K562 (cell line): Measurements from ENCODE around the gene ZFPM1. TPM values are rescaled to one million over a fixed set of nuclear protein-coding genes. Genes with fewer than 3 reads are reported as not detected.

ENCODE experiments used
- BDP1 ChIP-seq: IDR thresholded peaks from 3 replicates; pipeline ENCODE4 v1.6.1; 2011; ENCODE audit not compliant: insufficient read length, insufficient read depth
- HDAC2 ChIP-seq: fragments of 450-650 bp; IDR thresholded peaks from 2 replicates; pipeline ENCODE4 v1.6.1; 2016; ENCODE audit warnings: mild to moderate bottlenecking
- IFI16 ChIP-seq: fragments of 250-450 bp; sonication (Bioruptor Pico); IDR thresholded peaks from 2 replicates; pipeline ENCODE4 v2.1.2; 2022; ENCODE audit warnings: mild to moderate bottlenecking, inconsistent platforms
- KDM2B ChIP-seq: fragments of 250-450 bp; sonication (Bioruptor Pico); IDR thresholded peaks from 2 replicates; pipeline ENCODE4 v1.8.0; 2021; ENCODE audit warnings: mild to moderate bottlenecking, moderate library complexity
- ZNF184 ChIP-seq: sonication (generic); formaldehyde crosslinking; IDR thresholded peaks from 2 replicates; pipeline ENCODE4 v1.5.0; 2020; ENCODE audit warnings: missing genetic modification reagents
- polyA plus RNA-seq, 8 experiments: library from polyadenylated mRNA; depleted of rRNA in 4 of 8; stranded (reverse) in 5 of 8; unstranded in 3 of 8; fragments of >200 nt; fragmentation: Nextera tagmentation in 2 of 8; fragmentation: Illumina TruSeq in 1 of 8; extraction: Ambion mirVana in 2 of 8; extraction: Trizol in 1 of 8; gene quantifications; 2 replicates each; pipeline versions ENCODE4 v1.2.1 to v1.2.3, GENCODE V29; 2011 to 2014; ENCODE audit warnings: inconsistent platforms in 1 of 8, missing spikeins in 1 of 8
- total RNA-seq, 7 experiments: library from RNA; depleted of rRNA in 6 of 7; stranded (reverse); fragments of >200 nt in 6 of 7; fragmentation: Illumina TruSeq in 2 of 7; extraction: Trizol in 2 of 7; gene quantifications; 2 replicates each; pipeline versions ENCODE4 v1.2.1 to v1.2.3, GENCODE V29; 2011 to 2021; ENCODE audit warnings: low replicate concordance in 1 of 7
- TF ChIP-seq, protein P1 (sequence below), 2 experiments: fragments of 450-650 bp; formaldehyde crosslinking in 1 of 2; IDR thresholded peaks; 2 replicates each; pipeline versions ENCODE4 v1.4.0 to v1.6.1; 2014 to 2020; ENCODE audit warnings: mild to moderate bottlenecking in 2 of 2, borderline replicate concordance in 1 of 2, low read depth in 1 of 2
- TF ChIP-seq, protein P2 (sequence below): sonication (generic); formaldehyde crosslinking; IDR thresholded peaks from 2 replicates; pipeline ENCODE4 v1.4.0; 2020; ENCODE audit warnings: mild to moderate bottlenecking, missing genetic modification reagents
- TF ChIP-seq, protein P3 (sequence below), 2 experiments: fragments of 250-450 bp in 1 of 2; fragments of 450-650 bp in 1 of 2; sonication (Bioruptor Pico) in 1 of 2; IDR thresholded peaks; 2 replicates each; pipeline versions ENCODE4 v1.6.1 to v1.8.0; 2016 to 2021; ENCODE audit warnings: mild to moderate bottlenecking in 2 of 2, moderate library complexity in 2 of 2, missing compliant biosample characterization in 1 of 2, missing genetic modification characterization in 1 of 2
- TF ChIP-seq, protein P4 (sequence below): fragments of 250-450 bp; sonication (Bioruptor Pico); IDR thresholded peaks from 2 replicates; pipeline ENCODE4 v1.4.0; 2020; ENCODE audit warnings: borderline replicate concordance

The ZFPM1 gene
- total and polyA plus RNA-seq, 9 of the 15 experiments (the other 6 are each of a cell fraction or from before 2014, with no cell fraction given): 0.03 to 35.9 (median 1.4) TPM

GRCh38 chr16:88455610-88456355 is 2.7 kb downstream of the ZFPM1 start (continued):
- TF ChIP-seq, protein P1, sequence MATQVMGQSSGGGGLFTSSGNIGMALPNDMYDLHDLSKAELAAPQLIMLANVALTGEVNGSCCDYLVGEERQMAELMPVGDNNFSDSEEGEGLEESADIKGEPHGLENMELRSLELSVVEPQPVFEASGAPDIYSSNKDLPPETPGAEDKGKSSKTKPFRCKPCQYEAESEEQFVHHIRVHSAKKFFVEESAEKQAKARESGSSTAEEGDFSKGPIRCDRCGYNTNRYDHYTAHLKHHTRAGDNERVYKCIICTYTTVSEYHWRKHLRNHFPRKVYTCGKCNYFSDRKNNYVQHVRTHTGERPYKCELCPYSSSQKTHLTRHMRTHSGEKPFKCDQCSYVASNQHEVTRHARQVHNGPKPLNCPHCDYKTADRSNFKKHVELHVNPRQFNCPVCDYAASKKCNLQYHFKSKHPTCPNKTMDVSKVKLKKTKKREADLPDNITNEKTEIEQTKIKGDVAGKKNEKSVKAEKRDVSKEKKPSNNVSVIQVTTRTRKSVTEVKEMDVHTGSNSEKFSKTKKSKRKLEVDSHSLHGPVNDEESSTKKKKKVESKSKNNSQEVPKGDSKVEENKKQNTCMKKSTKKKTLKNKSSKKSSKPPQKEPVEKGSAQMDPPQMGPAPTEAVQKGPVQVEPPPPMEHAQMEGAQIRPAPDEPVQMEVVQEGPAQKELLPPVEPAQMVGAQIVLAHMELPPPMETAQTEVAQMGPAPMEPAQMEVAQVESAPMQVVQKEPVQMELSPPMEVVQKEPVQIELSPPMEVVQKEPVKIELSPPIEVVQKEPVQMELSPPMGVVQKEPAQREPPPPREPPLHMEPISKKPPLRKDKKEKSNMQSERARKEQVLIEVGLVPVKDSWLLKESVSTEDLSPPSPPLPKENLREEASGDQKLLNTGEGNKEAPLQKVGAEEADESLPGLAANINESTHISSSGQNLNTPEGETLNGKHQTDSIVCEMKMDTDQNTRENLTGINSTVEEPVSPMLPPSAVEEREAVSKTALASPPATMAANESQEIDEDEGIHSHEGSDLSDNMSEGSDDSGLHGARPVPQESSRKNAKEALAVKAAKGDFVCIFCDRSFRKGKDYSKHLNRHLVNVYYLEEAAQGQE (IDR thresholded peaks at IDR 0.05; ENCODE audit: borderline replicate concordance): peak; percentile 17; the same call in 1 of the 2 replicates
- TF ChIP-seq, protein P1 (CRISPR knock-in tag; IDR thresholded peaks at IDR 0.05; ENCODE audit: low read depth): no peak
- TF ChIP-seq, protein P2, sequence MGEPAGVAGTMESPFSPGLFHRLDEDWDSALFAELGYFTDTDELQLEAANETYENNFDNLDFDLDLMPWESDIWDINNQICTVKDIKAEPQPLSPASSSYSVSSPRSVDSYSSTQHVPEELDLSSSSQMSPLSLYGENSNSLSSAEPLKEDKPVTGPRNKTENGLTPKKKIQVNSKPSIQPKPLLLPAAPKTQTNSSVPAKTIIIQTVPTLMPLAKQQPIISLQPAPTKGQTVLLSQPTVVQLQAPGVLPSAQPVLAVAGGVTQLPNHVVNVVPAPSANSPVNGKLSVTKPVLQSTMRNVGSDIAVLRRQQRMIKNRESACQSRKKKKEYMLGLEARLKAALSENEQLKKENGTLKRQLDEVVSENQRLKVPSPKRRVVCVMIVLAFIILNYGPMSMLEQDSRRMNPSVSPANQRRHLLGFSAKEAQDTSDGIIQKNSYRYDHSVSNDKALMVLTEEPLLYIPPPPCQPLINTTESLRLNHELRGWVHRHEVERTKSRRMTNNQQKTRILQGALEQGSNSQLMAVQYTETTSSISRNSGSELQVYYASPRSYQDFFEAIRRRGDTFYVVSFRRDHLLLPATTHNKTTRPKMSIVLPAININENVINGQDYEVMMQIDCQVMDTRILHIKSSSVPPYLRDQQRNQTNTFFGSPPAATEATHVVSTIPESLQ (CRISPR knock-in tag): no peak
- TF ChIP-seq IFI16 (CRISPR knock-in tag) (no peak), BDP1 (no peak), KDM2B (CRISPR knock-in tag) (0 out of 2 replicates have a peak, but pooled peaks have one; percentile 80), HDAC2 (0 out of 2 replicates have a peak, but pooled peaks have one; percentile 64), ZNF184 (CRISPR knock-in tag) (no peak)
- TF ChIP-seq, protein P3, sequence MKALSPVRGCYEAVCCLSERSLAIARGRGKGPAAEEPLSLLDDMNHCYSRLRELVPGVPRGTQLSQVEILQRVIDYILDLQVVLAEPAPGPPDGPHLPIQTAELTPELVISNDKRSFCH (CRISPR knock-in tag; IDR thresholded peaks at IDR 0.05): no peak
- TF ChIP-seq, protein P3 (tag; IDR thresholded peaks at IDR 0.05): peak; percentile 47; the same call in 1 of the 2 replicates
- TF ChIP-seq, protein P4, sequence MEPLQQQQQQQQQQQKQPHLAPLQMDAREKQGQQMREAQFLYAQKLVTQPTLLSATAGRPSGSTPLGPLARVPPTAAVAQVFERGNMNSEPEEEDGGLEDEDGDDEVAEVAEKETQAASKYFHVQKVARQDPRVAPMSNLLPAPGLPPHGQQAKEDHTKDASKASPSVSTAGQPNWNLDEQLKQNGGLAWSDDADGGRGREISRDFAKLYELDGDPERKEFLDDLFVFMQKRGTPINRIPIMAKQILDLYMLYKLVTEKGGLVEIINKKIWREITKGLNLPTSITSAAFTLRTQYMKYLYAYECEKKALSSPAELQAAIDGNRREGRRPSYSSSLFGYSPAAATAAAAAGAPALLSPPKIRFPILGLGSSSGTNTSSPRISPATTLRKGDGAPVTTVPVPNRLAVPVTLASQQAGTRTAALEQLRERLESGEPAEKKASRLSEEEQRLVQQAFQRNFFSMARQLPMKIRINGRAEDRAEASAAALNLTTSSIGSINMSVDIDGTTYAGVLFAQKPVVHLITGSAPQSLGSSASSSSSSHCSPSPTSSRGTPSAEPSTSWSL (CRISPR knock-in tag): no peak
